A549 (cell line): Measurements from ENCODE around the gene VIPR1.

Experiments used
- CTCF ChIP-seq: fragments of >200 bp; sonication (Bioruptor Twin); formaldehyde crosslinking; IDR thresholded peaks from 3 replicates; pipeline ENCODE4 v1.5.1; 2016
- HOXB5 ChIP-seq: fragments of 250-450 bp; sonication (Bioruptor Pico); IDR thresholded peaks from 2 replicates; pipeline ENCODE4 v1.5.0; 2020; ENCODE audit warnings: mild to moderate bottlenecking, moderate library complexity
- JUN ChIP-seq, 2 experiments: fragments of >200 bp; sonication (Bioruptor Twin); formaldehyde crosslinking; IDR thresholded peaks; 2 replicates in 1 of 2; 3 replicates in 1 of 2; pipeline ENCODE4 v1.6.1; 2016 to 2017
- KDM1A ChIP-seq: fragments of 200-600 bp; sonication (generic); IDR thresholded peaks from 2 replicates; pipeline ENCODE4 v1.6.1; 2016; ENCODE audit warnings: low read depth, mild to moderate bottlenecking
- MAFK ChIP-seq: fragments of 450-650 bp; IDR thresholded peaks from 2 replicates; pipeline ENCODE4 v1.6.1; 2014; ENCODE audit not compliant: partially characterized antibody
- MAX ChIP-seq: IDR thresholded peaks from 2 replicates; pipeline ENCODE4 v1.6.1; 2012
- NPAS2 ChIP-seq: fragments of 250-450 bp; sonication (Bioruptor Pico); IDR thresholded peaks from 2 replicates; pipeline ENCODE4 v1.8.0; 2022; ENCODE audit warnings: mild to moderate bottlenecking, moderate library complexity, borderline replicate concordance
- POLR2A ChIP-seq: IDR thresholded peaks from 2 replicates; pipeline ENCODE4 v1.6.1; 2012; ENCODE audit warnings: mild to moderate bottlenecking, low read length

GRCh38 chr3:42556089-42556632 is 53.7 kb downstream of the VIPR1 start:
- no peak for TF ChIP-seq POLR2A
- TF ChIP-seq MAX: no peak
- TF ChIP-seq CTCF: no peak
- TF ChIP-seq KDM1A: no peak
- no peak for TF ChIP-seq NPAS2 (CRISPR knock-in tag)
- TF ChIP-seq JUN (IDR thresholded peaks at IDR 0.05): no peak
- no peak for TF ChIP-seq HOXB5 (CRISPR knock-in tag)
- TF ChIP-seq MAFK: no peak
